HG03139 (cell line): ENCODE results near the gene KRT83.
"Not testable (repeated sequence)": the region's sequence is repeated elsewhere in the genome, so short reads cannot be mapped to it uniquely, and the experiment has no call there.

Source experiments
- ATAC-seq: cut with Tn5 transposase; IDR thresholded peaks from one replicate; pipeline ENCODE4 v1.9.1; 2021; ENCODE audit not compliant: unreplicated experiment

KRT83 gene

GRCh38 chr12:52354200-52354599, 33.0 kb upstream of the KRT83 start:
- ATAC-seq: no peak

- ATAC-seq: no peak
These were observed 32.6 kb upstream of the KRT83 start for GRCh38 chr12:52353766-52354165.

GRCh38 chr12:52352951-52353350, 31.8 kb upstream of the KRT83 start:
- ATAC-seq: no peak

GRCh38 chr12:52351196-52352059, 30.2 kb upstream of the KRT83 start:
- ATAC-seq: no peak

- ATAC-seq: no peak
These were observed 29.6 kb upstream of the KRT83 start for GRCh38 chr12:52350786-52351185.

GRCh38 chr12:52350021-52350620, 28.9 kb upstream of the KRT83 start:
- no peak for ATAC-seq

GRCh38 chr12:52349196-52349595, 28.0 kb upstream of the KRT83 start:
- ATAC-seq: no peak

- ATAC-seq: no peak
These were observed 26.6 kb upstream of the KRT83 start for GRCh38 chr12:52347551-52348510.

GRCh38 chr12:52347016-52347415, 25.8 kb upstream of the KRT83 start:
- ATAC-seq: no peak

- ATAC-seq: no peak
These were observed 25.4 kb upstream of the KRT83 start for GRCh38 chr12:52346593-52346992.

- ATAC-seq: not testable (repeated sequence)
These were observed 23.8 kb upstream of the KRT83 start for GRCh38 chr12:52345041-52345440.

GRCh38 chr12:52344111-52344510, 22.9 kb upstream of the KRT83 start:
- no peak for ATAC-seq

- ATAC-seq: no peak
These were observed 22.4 kb upstream of the KRT83 start for GRCh38 chr12:52343550-52343949.

GRCh38 chr12:52342781-52343490, 21.7 kb upstream of the KRT83 start:
- no peak for ATAC-seq

- no peak for ATAC-seq
These were observed 19.9 kb upstream of the KRT83 start for GRCh38 chr12:52341066-52341580.

GRCh38 chr12:52338241-52338960, 17.2 kb upstream of the KRT83 start:
- no peak for ATAC-seq

- ATAC-seq: no peak
These were observed 15.9 kb upstream of the KRT83 start for GRCh38 chr12:52337054-52337453.

- ATAC-seq: no peak
These were observed 15.4 kb upstream of the KRT83 start for GRCh38 chr12:52336641-52337040.

GRCh38 chr12:52335598-52336262, 14.5 kb upstream of the KRT83 start:
- no peak for ATAC-seq
